ENCODE data around the gene UBAC2. TPM values are rescaled to one million over a fixed set of nuclear protein-coding genes. Genes with fewer than 3 reads are reported as not detected.

UBAC2 gene
- total and polyA plus RNA-seq, 2 of the 8 experiments (the other 6 are each of a cell fraction or from before 2014, with no cell fraction given) = 75.9 to 76.9 TPM

GRCh38 chr13:99162567-99163361, 37.9 kb upstream of the UBAC2 start:
- Histone ChIP-seq H3K36me3 (ENCODE audit: control insufficient read depth in 2 of 4, insufficient read depth in 4 of 4, low read length in 3 of 4) (no peaks in the 10 kb centered on the region), H4K8ac (ENCODE audit: extremely low read depth, insufficient read depth, low read length) (no peak overlapping the region), H3K4me1 (replicated peaks in 1 of 4; ENCODE audit: control insufficient read depth in 3 of 4, insufficient read depth in 4 of 4, low read length in 3 of 4) (no peaks in the 10 kb centered on the region), H3K23ac (ENCODE audit: insufficient read length) (no peak overlapping the region), H3K18ac (ENCODE audit: extremely low read depth, low read length) (no peak overlapping the region), H3K23me2 (ENCODE audit: low read depth, low read length) (no peaks in the 10 kb centered on the region), H2AK5ac (ENCODE audit: low read depth, low read length) (no peak overlapping the region), H2BK120ac (replicated peaks; ENCODE audit: low read depth, low read length) (no peak overlapping the region), H2BK20ac (ENCODE audit: low read length) (no peak overlapping the region), H3K9me3 (ENCODE audit: insufficient read depth in 2 of 2, low read depth in 1 of 2, low read length in 1 of 2) (no peaks in the 10 kb centered on the region), H3K27ac (ENCODE audit: low read depth, low read length) (no peak overlapping the region), H3K9ac (replicated peaks in 1 of 4; ENCODE audit: extremely low read depth in 1 of 4, low read depth in 3 of 4, low read length in 3 of 4) (no peak overlapping the region), H4K91ac (replicated peaks; ENCODE audit: insufficient read length, low read length) (no peak overlapping the region), H3K79me2 (ENCODE audit: control insufficient read depth in 1 of 2, insufficient read depth in 2 of 2, low read length in 2 of 2) (no peaks in the 10 kb centered on the region), H3K14ac (ENCODE audit: insufficient read length) (no peak overlapping the region), H3K4me3 (ENCODE audit: extremely low read depth in 1 of 4, insufficient read depth in 2 of 4, low read depth in 3 of 4, low read length in 4 of 4) (no peak overlapping the region), H3K27me3 (replicated peaks in 1 of 4; ENCODE audit: control insufficient read depth in 3 of 4, extremely low read depth in 1 of 4, insufficient read depth in 3 of 4, low read length in 3 of 4) (no peaks in the 10 kb centered on the region), H2BK15ac (ENCODE audit: low read length) (no peak overlapping the region), H4K5ac (ENCODE audit: insufficient read length, low read depth, low read length) (no peak overlapping the region), H4K20me1 (replicated peaks in 1 of 2; ENCODE audit: control insufficient read depth in 1 of 2, insufficient read depth in 2 of 2, low read length in 2 of 2) (no peaks in the 10 kb centered on the region), H3K4ac (replicated peaks; ENCODE audit: insufficient read length, low read depth, low read length) (no peak overlapping the region), H2BK12ac (ENCODE audit: low read depth, low read length) (no peak overlapping the region), H3K56ac (replicated peaks; ENCODE audit: insufficient read length, low read depth, low read length) (no peak overlapping the region), H2BK5ac (ENCODE audit: low read depth, low read length) (no peak overlapping the region), H2AFZ (ENCODE audit: low read length) (no peak overlapping the region), H3K79me1 (ENCODE audit: low read depth, low read length) (no peaks in the 10 kb centered on the region), H3K4me2 (ENCODE audit: insufficient read depth in 1 of 2, low read depth in 2 of 2, low read length in 2 of 2) (no peak overlapping the region)
- no peak for DNase-seq (ENCODE audit: low read depth in 1 of 2, low spot score in 2 of 2)
- 91% methylated on average over 13 of the region's 13 CpGs; no CpG with 5 or more reads in 1 of the 2 experiments for WGBS, 2 experiments (ENCODE audit: extremely low coverage in 1 of 2, insufficient coverage in 1 of 2, insufficient read length in 1 of 2, insufficient replicate concordance in 2 of 2, low coverage in 1 of 2, low lambda C conversion rate in 2 of 2, missing lambda C conversion rate in 1 of 2)
- ChIA-PET CTCF (ENCODE audit: partially characterized antibody) (interaction anchor here (1.0 to 2.3 kb wide), 3 partner anchors 14 to 443 kb away, joined by 3 to 6 read pairs (median 6); no protein-coding TSS in a partner anchor), POLR2A (ENCODE audit: partially characterized antibody) (interaction anchor here (0.7 kb wide), 1 partner anchor 378 kb away, joined by 4 read pairs; no protein-coding TSS in a partner anchor)
- no peak for FAIRE-seq
- TF ChIP-seq EP300 (IDR thresholded peaks at IDR 0.05; ENCODE audit: borderline replicate concordance in 1 of 2, low read depth in 2 of 2, low read length in 2 of 2) (no peak), MAFK (IDR thresholded peaks at IDR 0.05; ENCODE audit: low read depth, low read length) (no peak), NANOG (IDR thresholded peaks at IDR 0.05; ENCODE audit: insufficient read depth, low read depth, low read length, poor library complexity, severe bottlenecking) (no peak), PHF8 (conservative IDR thresholded peaks at IDR 0.05; ENCODE audit: low read depth, low read length) (no peak), RFX5 (IDR thresholded peaks at IDR 0.05; ENCODE audit: borderline replicate concordance, low read depth, low read length) (no peak), ATF2 (IDR thresholded peaks at IDR 0.05; ENCODE audit: low read length) (no peak)
- TF ChIP-seq, protein P1, sequence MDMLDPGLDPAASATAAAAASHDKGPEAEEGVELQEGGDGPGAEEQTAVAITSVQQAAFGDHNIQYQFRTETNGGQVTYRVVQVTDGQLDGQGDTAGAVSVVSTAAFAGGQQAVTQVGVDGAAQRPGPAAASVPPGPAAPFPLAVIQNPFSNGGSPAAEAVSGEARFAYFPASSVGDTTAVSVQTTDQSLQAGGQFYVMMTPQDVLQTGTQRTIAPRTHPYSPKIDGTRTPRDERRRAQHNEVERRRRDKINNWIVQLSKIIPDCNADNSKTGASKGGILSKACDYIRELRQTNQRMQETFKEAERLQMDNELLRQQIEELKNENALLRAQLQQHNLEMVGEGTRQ (IDR thresholded peaks at IDR 0.05; ENCODE audit: low read length) = no peak
